Suprapubic skin (tissue), 4 donors: ENCODE data around the gene KLK15. TPM values are rescaled to one million over a fixed set of nuclear protein-coding genes. Genes with fewer than 3 reads are reported as not detected.

Experiments used
- DNase-seq, 2 donors: peaks; one replicate each; pipeline ENCODE4 v3.0.0-alpha.2; 2019; ENCODE audit warnings: low spot score in 2 of 2
- H3K27ac ChIP-seq: fragments of 200-600 bp; sonication (generic); one replicate; pipeline ENCODE4 v1.5.1; 2019
- H3K27me3 ChIP-seq: fragments of 200-600 bp; sonication (generic); one replicate; pipeline ENCODE4 v1.5.1; 2019
- H3K36me3 ChIP-seq: fragments of 200-600 bp; sonication (generic); one replicate; pipeline ENCODE4 v1.5.1; 2019
- H3K4me1 ChIP-seq: fragments of 200-600 bp; sonication (generic); one replicate; pipeline ENCODE4 v1.5.1; 2019
- H3K4me3 ChIP-seq: fragments of 200-600 bp; sonication (generic); one replicate; pipeline ENCODE4 v1.5.1; 2019; ENCODE audit warnings: mild to moderate bottlenecking
- H3K9me3 ChIP-seq: fragments of 200-600 bp; sonication (generic); one replicate; pipeline ENCODE4 v1.5.1; 2019
- EP300 ChIP-seq: sonication (generic); formaldehyde crosslinking; IDR thresholded peaks from one replicate; pipeline ENCODE4 v1.6.1; 2017; ENCODE audit warnings: antibody characterized with exemption
- POLR2A ChIP-seq, 2 donors: fragments of 450-650 bp; IDR thresholded peaks; one replicate each; pipeline ENCODE4 v1.6.1; 2017; ENCODE audit warnings: antibody characterized with exemption in 2 of 2, mild to moderate bottlenecking in 2 of 2, moderate library complexity in 2 of 2
- POLR2AphosphoS5 ChIP-seq, 3 donors: sonication (generic); formaldehyde crosslinking; IDR thresholded peaks; one replicate each; pipeline ENCODE4 v1.6.1; 2017; ENCODE audit warnings: antibody characterized with exemption in 3 of 3
- WGBS: methylation state at CpG from one replicate; pipeline ENCODE4 v1.1.5; 2018; 5-methylcytosine and 5-hydroxymethylcytosine counted together
- total RNA-seq, 4 donors: library from RNA; depleted of rRNA; stranded (reverse); fragments of >200 nt; gene quantifications; one replicate each; pipeline ENCODE4 v1.1.0, GENCODE V29; 2016
- TF ChIP-seq, protein P1 (sequence below), 2 donors: fragments of 200-600 bp in 1 of 2; fragments of 450-650 bp in 1 of 2; sonication (generic) in 1 of 2; IDR thresholded peaks; one replicate each; pipeline ENCODE4 v1.5.1; 2016 to 2019; ENCODE audit warnings: antibody characterized with exemption in 2 of 2, mild to moderate bottlenecking in 1 of 2, moderate library complexity in 1 of 2

KLK15 gene
- total RNA-seq, 4 donors from 2014 or later, result not detected

DNA sequence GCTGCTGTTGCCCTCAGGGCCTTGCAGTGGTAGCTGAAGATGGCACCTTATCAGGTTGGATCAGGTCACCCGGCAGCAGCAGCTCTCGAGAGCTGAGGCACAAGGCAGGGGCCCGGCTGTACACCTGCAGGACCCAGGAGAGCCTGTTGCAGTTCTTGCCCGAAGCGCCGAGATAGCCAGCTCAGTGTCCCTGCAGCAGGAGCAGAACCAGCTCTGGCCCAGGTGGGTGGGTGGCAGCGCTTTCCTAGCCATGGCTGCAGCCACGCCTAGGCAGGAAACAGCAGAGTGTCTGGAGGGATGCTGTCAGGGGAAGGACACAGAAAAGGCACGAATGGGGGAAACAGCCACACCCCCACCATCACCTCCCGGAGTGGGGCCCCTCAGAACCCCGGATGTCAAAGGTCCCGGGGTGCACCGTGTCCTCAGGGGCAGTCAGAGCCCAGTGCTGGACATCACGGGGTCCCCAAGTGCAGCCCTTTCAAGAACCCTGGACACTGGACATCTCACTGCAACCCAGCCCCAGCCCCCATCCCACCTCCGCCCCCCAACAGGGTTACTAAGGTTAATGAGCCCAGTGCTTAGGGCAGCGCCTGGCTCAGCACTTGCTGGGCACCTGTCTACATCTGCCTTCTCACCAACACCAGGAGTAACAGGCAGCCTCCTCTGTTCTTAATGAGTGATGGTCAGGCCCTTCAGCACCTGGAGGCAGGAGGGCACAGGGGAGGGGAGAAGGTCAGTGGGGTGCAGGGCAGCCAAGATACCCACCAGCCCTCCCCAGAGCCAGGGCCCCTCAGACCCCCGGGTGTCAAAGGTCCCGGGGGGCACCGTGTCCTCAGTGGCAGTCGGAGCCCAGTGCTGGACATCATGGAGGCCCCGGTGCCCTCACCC, 34.5 kb downstream of the KLK15 start:
- TF ChIP-seq, protein P1, sequence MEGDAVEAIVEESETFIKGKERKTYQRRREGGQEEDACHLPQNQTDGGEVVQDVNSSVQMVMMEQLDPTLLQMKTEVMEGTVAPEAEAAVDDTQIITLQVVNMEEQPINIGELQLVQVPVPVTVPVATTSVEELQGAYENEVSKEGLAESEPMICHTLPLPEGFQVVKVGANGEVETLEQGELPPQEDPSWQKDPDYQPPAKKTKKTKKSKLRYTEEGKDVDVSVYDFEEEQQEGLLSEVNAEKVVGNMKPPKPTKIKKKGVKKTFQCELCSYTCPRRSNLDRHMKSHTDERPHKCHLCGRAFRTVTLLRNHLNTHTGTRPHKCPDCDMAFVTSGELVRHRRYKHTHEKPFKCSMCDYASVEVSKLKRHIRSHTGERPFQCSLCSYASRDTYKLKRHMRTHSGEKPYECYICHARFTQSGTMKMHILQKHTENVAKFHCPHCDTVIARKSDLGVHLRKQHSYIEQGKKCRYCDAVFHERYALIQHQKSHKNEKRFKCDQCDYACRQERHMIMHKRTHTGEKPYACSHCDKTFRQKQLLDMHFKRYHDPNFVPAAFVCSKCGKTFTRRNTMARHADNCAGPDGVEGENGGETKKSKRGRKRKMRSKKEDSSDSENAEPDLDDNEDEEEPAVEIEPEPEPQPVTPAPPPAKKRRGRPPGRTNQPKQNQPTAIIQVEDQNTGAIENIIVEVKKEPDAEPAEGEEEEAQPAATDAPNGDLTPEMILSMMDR (IDR thresholded peaks at IDR 0.05), result no peak
- TF ChIP-seq EP300 (no peak), POLR2A (IDR thresholded peaks at IDR 0.05) (no peak), POLR2AphosphoS5 (IDR thresholded peaks at IDR 0.05) (no peak)
- no peak overlapping the region for H3K27ac ChIP-seq
- whole genome bisulfite sequencing, result 98% methylated on average over 8 of the region's 21 CpGs
- H3K36me3 ChIP-seq, result peaks cover 51% of the 10 kb centered on the region
- DNase-seq, result no peak
- peaks cover 39% of the 10 kb centered on the region for H3K4me1 ChIP-seq
- no peaks in the 10 kb centered on the region for H3K9me3 ChIP-seq
- no peaks in the 10 kb centered on the region for H3K27me3 ChIP-seq
- H3K4me3 ChIP-seq, result no peak overlapping the region

DNA sequence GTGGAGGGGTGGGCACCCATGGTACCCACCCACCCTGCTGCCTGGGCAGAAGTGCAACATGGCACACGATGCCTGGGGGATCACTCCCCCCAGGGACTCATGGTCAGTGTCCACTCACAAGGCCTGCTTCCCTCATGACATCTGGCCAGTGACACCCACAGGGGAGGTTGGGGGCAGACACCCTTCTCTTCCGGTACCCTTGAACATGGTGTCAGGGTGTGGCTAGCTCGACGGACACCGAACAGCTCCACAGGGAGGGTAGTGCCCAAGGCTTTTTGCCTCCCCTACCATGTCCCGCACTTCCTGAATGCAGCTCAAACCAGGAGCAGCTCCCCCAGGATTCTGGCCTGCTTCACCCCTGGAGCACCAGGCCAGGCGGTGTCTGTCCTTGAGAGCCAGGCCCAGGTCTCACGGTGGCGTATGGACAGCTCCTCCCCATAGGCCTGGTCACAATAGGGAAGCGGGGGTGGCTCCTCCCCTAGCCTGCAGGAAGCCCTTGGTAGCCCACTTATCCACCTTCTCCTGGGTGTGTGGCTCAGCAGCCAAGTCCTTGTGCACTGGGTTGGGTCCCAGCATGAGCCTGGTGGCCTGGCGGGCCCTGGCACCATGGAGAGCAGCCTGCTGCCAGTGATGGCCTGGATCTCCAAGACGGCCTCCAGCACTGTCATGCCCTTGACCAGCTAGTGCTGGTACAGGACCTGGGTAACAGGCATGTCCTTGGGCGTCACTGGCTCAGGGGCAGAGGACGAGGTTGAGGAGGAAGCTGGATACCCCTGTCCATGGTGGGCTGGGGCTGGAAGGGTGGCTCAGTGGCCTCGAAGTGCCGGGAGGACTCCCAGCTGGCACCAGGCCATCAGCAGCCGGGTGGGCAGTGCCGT, 35.4 kb downstream of the KLK15 start:
- TF ChIP-seq EP300, result no peak
- TF ChIP-seq POLR2A (IDR thresholded peaks at IDR 0.05), result no peak
- H3K36me3 ChIP-seq, result peaks cover 51% of the 10 kb centered on the region
- WGBS, result 84% methylated on average over 8 of the region's 18 CpGs
- peaks cover 30% of the 10 kb centered on the region for H3K4me1 ChIP-seq
- H3K27me3 ChIP-seq, result no peaks in the 10 kb centered on the region
- no peaks in the 10 kb centered on the region for H3K9me3 ChIP-seq
- H3K4me3 ChIP-seq, result no peak overlapping the region
- DNase-seq, result no peak
- H3K27ac ChIP-seq, result no peak overlapping the region

DNA sequence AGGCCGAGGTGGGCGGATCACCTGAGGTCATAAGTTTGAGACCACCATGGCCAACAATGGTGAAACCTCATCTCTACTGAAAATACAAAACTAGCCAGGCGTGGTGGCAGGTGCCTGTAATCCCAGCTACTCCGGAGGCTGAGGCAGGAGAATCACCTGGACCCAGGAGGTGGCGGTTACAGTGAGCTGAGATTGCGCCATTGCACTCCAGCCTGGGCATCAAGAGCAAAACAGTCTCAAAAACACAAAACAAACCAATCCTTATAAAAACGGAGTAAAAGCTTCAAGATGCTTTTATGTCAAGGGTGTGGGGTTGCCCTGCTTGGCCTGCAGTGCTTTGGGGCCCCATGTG, 36.0 kb downstream of the KLK15 start:
- Histone ChIP-seq H3K27me3 (no peaks in the 10 kb centered on the region), H3K36me3 (peaks cover 51% of the 10 kb centered on the region), H3K4me1 (peaks cover 24% of the 10 kb centered on the region), H3K4me3 (no peak overlapping the region), H3K9me3 (no peaks in the 10 kb centered on the region), H3K27ac (no peak overlapping the region)
- DNase-seq, result no peak
- 84% methylated on average over 7 of the region's 7 CpGs for WGBS
- TF ChIP-seq EP300, result no peak
- TF ChIP-seq POLR2A (IDR thresholded peaks at IDR 0.05), result no peak
- TF ChIP-seq, protein P1 (IDR thresholded peaks at IDR 0.05), result no peak
- TF ChIP-seq POLR2AphosphoS5 (IDR thresholded peaks at IDR 0.05), result no peak

DNA sequence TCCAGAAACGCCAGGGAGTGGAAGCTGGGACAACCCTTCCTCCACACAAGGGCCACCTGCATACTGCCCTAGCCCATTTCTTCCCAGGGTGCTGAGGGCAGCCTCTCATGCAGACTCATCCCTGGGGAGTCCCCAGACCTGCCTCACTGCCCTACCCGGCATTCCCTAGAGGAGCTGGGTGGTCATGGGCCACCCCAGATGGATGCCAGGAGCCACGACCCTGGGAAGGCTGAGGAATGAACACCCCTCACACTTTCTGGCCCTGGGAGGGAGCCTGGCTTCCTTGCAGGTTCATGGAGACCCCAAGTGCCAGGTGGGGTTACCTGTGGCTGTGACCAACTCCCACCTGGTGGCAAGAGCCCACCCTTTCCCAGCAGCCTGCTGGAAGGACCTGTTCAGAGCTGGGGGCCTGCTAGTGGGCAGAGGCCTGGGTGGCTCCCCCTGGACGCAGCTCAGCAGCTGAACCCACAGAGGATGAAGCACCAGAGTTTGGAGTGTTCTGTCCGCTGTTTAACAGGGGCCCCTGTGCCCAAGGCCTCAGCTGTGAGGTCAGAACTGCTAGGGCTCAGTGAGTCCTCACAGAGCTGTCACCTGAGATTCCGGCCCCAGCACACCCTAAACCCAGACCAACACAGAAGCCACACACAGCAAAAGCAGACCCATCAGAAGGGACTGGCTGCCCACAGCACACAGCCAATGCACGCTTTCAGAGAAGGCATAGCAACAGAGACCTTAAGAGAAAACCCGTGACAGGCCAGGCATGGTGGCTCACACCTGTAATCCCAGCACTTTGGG, 36.5 kb downstream of the KLK15 start:
- Histone ChIP-seq H3K36me3 (peaks cover 47% of the 10 kb centered on the region), H3K9me3 (no peaks in the 10 kb centered on the region), H3K4me3 (no peak overlapping the region), H3K27me3 (no peaks in the 10 kb centered on the region), H3K4me1 (peaks cover 18% of the 10 kb centered on the region), H3K27ac (no peak overlapping the region)
- TF ChIP-seq POLR2A (IDR thresholded peaks at IDR 0.05) (no peak), POLR2AphosphoS5 (IDR thresholded peaks at IDR 0.05) (no peak)
- DNase-seq, result no peak
- 86% methylated on average over 6 of the region's 8 CpGs for WGBS

DNA sequence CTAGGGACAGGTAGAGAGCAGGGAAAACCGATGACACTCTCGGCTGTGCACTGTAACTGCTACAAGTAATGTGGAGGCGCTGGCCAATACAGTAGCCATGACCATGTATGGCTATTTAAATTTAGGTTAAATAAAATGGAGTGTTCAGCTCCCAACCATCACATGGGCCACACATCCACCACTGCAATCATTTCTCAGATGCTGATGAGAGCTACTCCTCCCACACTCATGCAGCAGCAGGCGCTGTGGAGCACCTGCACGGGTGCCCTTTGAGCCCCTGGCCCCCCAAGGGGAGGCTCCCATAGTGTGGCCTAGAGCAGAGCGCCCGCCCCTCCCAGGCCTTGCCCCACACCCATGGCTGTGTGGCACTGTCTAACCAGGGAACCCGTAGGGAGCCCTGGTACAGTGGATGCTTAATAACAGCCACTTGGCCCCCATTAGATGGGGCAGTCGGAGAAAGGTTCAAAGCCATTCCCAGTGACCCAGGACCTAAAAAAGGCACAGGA, 37.2 kb downstream of the KLK15 start:
- H3K9me3 ChIP-seq, result no peaks in the 10 kb centered on the region

More for the DNA sequence above, 37.2 kb downstream of the KLK15 start:
- peaks cover 40% of the 10 kb centered on the region for H3K36me3 ChIP-seq
- no peak for DNase-seq
- H3K27me3 ChIP-seq, result no peaks in the 10 kb centered on the region
- no peak overlapping the region for H3K27ac ChIP-seq
- peaks cover 12% of the 10 kb centered on the region for H3K4me1 ChIP-seq
- WGBS, result 96% methylated on average over 4 of the region's 9 CpGs
- no peak overlapping the region for H3K4me3 ChIP-seq
- no peak for TF ChIP-seq POLR2AphosphoS5 (IDR thresholded peaks at IDR 0.05)
- no peak for TF ChIP-seq EP300
- TF ChIP-seq, protein P1 (IDR thresholded peaks at IDR 0.05), result no peak
- no peak for TF ChIP-seq POLR2A (IDR thresholded peaks at IDR 0.05)
